Endothelial cell of umbilical vein (primary cell): ENCODE measurements around the gene PSD2. TPM values are rescaled to one million over a fixed set of nuclear protein-coding genes. Genes with fewer than 3 reads are reported as not detected.

ENCODE experiments used
- BruUV-seq: library from RNA; stranded (reverse); fragments of 400-500 nt; replicated peaks from 2 replicates; lab custom pipeline; 2021; lab: Mats Ljungman, UMichigan
- CTCF ChIA-PET: fragments of 300-600, 350-600 bp; sonication (Branson Sonifier 250); formaldehyde crosslinking; loops from one replicate; lab custom pipeline; 2021; ENCODE audit warnings: antibody characterized with exemption, inconsistent platforms; lab: Charles Lee
- POLR2A ChIA-PET: fragments of 300-600, 350-600 bp; sonication (Branson Sonifier 250); formaldehyde crosslinking; loops from one replicate; lab custom pipeline; 2021; ENCODE audit warnings: antibody characterized with exemption, inconsistent platforms; lab: Charles Lee
- DNase-seq: peaks from one replicate; pipeline ENCODE4 v3.0.0-alpha.2; 2011; ENCODE audit warnings: low read depth, low spot score
- FAIRE-seq: peaks from 2 replicates; lab custom pipeline; 2011; peaks lifted over from hg19 to GRCh38; lab: Jason Lieb, UNC
- H2AFZ ChIP-seq: 2 replicates; pipeline ENCODE4 v1.6.0; 2012; ENCODE audit warnings: low read depth, low read length, control low read depth, inconsistent platforms
- H3K27ac ChIP-seq: 2 replicates; pipeline ENCODE4 v1.5.1; 2011; ENCODE audit warnings: low read depth, mild to moderate bottlenecking, control low read depth, low read length, moderate library complexity; ENCODE audit not compliant: insufficient read depth
- H3K27me3 ChIP-seq, 2 experiments: 2 replicates each; pipeline versions ENCODE4 v1.6.0 to v1.6.1; 2011; ENCODE audit warnings: low read length in 2 of 2, mixed read lengths in 1 of 2; ENCODE audit not compliant: control insufficient read depth in 2 of 2, insufficient read depth in 2 of 2
- H3K36me3 ChIP-seq, 2 experiments: 2 replicates in 1 of 2; 3 replicates in 1 of 2; pipeline ENCODE4 v1.5.1; 2011; ENCODE audit warnings: low read length in 2 of 2, mild to moderate bottlenecking in 1 of 2, moderate library complexity in 1 of 2; ENCODE audit not compliant: control insufficient read depth in 2 of 2, insufficient read depth in 2 of 2; ENCODE audit errors: extremely low read depth in 1 of 2
- H3K4me1 ChIP-seq: 3 replicates; pipeline ENCODE4 v1.5.1; 2011; ENCODE audit warnings: mild to moderate bottlenecking, low read length; ENCODE audit not compliant: control insufficient read depth, insufficient read depth; ENCODE audit errors: extremely low read depth
- H3K4me2 ChIP-seq: 2 replicates; pipeline ENCODE4 v1.6.1; 2011; ENCODE audit warnings: low read length, control low read depth, mixed read lengths; ENCODE audit not compliant: insufficient read depth
- H3K4me3 ChIP-seq, 3 experiments: fragments of 200-600 bp in 1 of 3; sonication (generic), shearing (Covaris generic) in 1 of 3; replicated peaks in 1 of 3; 2 replicates each; pipeline ENCODE4 v1.5.1; 2011 to 2016; ENCODE audit warnings: control low read depth in 3 of 3, low read length in 3 of 3, mild to moderate bottlenecking in 2 of 3, inconsistent platforms in 1 of 3, low read depth in 1 of 3, moderate library complexity in 1 of 3; ENCODE audit not compliant: insufficient read depth in 1 of 3
- H3K79me2 ChIP-seq: 2 replicates; pipeline ENCODE4 v1.6.0; 2012; ENCODE audit warnings: low read length, inconsistent platforms; ENCODE audit not compliant: control insufficient read depth, insufficient read depth
- H3K9ac ChIP-seq: replicated peaks from 2 replicates; pipeline ENCODE3; 2011; ENCODE audit warnings: low read length, control low read depth; ENCODE audit not compliant: insufficient read depth; ENCODE audit errors: extremely low read depth
- H3K9me1 ChIP-seq: replicated peaks from 3 replicates; pipeline ENCODE4 v1.6.0; 2011; ENCODE audit warnings: mild to moderate bottlenecking, low read length; ENCODE audit not compliant: control insufficient read depth, insufficient read depth; ENCODE audit errors: extremely low read depth
- H3K9me3 ChIP-seq: replicated peaks from 2 replicates; pipeline ENCODE4 v1.5.1; 2012; ENCODE audit warnings: low read length, inconsistent platforms; ENCODE audit not compliant: control insufficient read depth, insufficient read depth
- H4K20me1 ChIP-seq: replicated peaks from 2 replicates; pipeline ENCODE3; 2011; ENCODE audit warnings: mild to moderate bottlenecking, low read length; ENCODE audit not compliant: control insufficient read depth, insufficient read depth; ENCODE audit errors: extremely low read depth
- EZH2 ChIP-seq: IDR thresholded peaks from 2 replicates; pipeline ENCODE4 v1.6.1; 2012; ENCODE audit warnings: borderline replicate concordance, low read depth, mild to moderate bottlenecking, moderate library complexity, low read length, inconsistent platforms; ENCODE audit not compliant: severe bottlenecking
- FOS ChIP-seq: IDR thresholded peaks from 2 replicates; pipeline ENCODE4 v1.6.1; 2011; ENCODE audit warnings: mild to moderate bottlenecking, low read length, moderate library complexity, borderline replicate concordance; ENCODE audit not compliant: insufficient read depth
- GATA2 ChIP-seq: IDR thresholded peaks from 2 replicates; pipeline ENCODE4 v1.7.0; 2011; ENCODE audit warnings: low read depth, mild to moderate bottlenecking, moderate library complexity, mixed read lengths, low read length; ENCODE audit not compliant: insufficient read length, insufficient read depth
- JUN ChIP-seq: IDR thresholded peaks from 2 replicates; pipeline ENCODE4 v1.6.1; 2011; ENCODE audit warnings: borderline replicate concordance, low read depth; ENCODE audit not compliant: insufficient read length, insufficient read depth
- MAX ChIP-seq: IDR thresholded peaks from 2 replicates; pipeline ENCODE4 v1.6.1; 2011; ENCODE audit not compliant: insufficient read depth, insufficient read length
- MYC ChIP-seq: IDR thresholded peaks from one replicate; pipeline ENCODE4 v1.6.1; 2011; ENCODE audit warnings: mild to moderate bottlenecking, low read depth, low read length
- POLR2A ChIP-seq: IDR thresholded peaks from 2 replicates; pipeline ENCODE4 v1.6.1; 2012; ENCODE audit warnings: low read depth, mild to moderate bottlenecking, control low read depth, low read length
- POLR2AphosphoS5 ChIP-seq: IDR thresholded peaks from 2 replicates; pipeline ENCODE4 v1.6.1; 2012; ENCODE audit warnings: low read depth, mild to moderate bottlenecking, control low read depth, low read length, moderate library complexity; ENCODE audit not compliant: insufficient read depth
- dilution Hi-C: fragments of 300-500 bp; cut with MboI; formaldehyde crosslinking; loops from one replicate; pipeline ENCODE4 v1.15.0; 2019; ENCODE audit warnings: low sequenced_read_pairs; ENCODE audit not compliant: extremely low pct_ligation_motif_present
- intact Hi-C: fragments of 100-400 bp; cut with micrococcal nuclease; formaldehyde crosslinking; loops from one replicate; pipeline ENCODE4 v1.10.0; 2022
- polyA plus RNA-seq, 4 experiments: library from polyadenylated mRNA; depleted of rRNA in 3 of 4; stranded (reverse) in 3 of 4; unstranded in 1 of 4; fragments of >200 nt; gene quantifications; 2 replicates each; pipeline versions ENCODE4 v1.2.1 to v1.2.3, GENCODE V29; 2011 to 2012; ENCODE audit warnings: missing spikeins in 1 of 4
- total RNA-seq: library from RNA; stranded (reverse); gene quantifications from 2 replicates; pipeline ENCODE4 v1.2.3, GENCODE V29; 2021
- TF ChIP-seq, protein P1 (sequence below), 2 donors: IDR thresholded peaks; 1 replicate in 1 of 2; 2 replicates in 1 of 2; pipeline ENCODE4 v1.5.1; 2011; ENCODE audit warnings: low read length in 2 of 2, mild to moderate bottlenecking in 2 of 2, moderate library complexity in 2 of 2, control low read depth in 1 of 2, inconsistent platforms in 1 of 2, low read depth in 1 of 2; ENCODE audit not compliant: insufficient read depth in 1 of 2; ENCODE audit errors: extremely low read depth in 1 of 2

Gene PSD2
- total and polyA plus RNA-seq, 2 donors (not counting 3 experiments of a cell fraction or from before 2014, with no cell fraction given), result not detected

GRCh38 chr5:139797856-139798510 lies 2.4 kb downstream of the PSD2 start:
- no peaks in the 10 kb centered on the region for H3K79me2 ChIP-seq
- no peak overlapping the region for H2AFZ ChIP-seq
- H3K27me3 ChIP-seq, result peaks cover 48 to 50% of the 10 kb centered on the region in 2 experiments
- no peaks in the 10 kb centered on the region for H3K9me3 ChIP-seq
- intact Hi-C loops (no loop called here), dilution Hi-C loops (no loop called here)
- H3K27ac ChIP-seq, result no peak overlapping the region
- FAIRE-seq (no peak), DNase-seq (no peak)
- H3K9me1 ChIP-seq, result no peaks in the 10 kb centered on the region
- no peaks in the 10 kb centered on the region for H4K20me1 ChIP-seq
- H3K9ac ChIP-seq, result no peak overlapping the region
- no TSS peak for BruUV-seq
- H3K4me3 ChIP-seq, result no peak overlapping the region
- CTCF ChIA-PET, result interaction anchor here (0.7 to 3.8 kb wide), 5 partner anchors 10 to 348 kb away, joined by 3 to 34 read pairs (median 3); no protein-coding TSS in a partner anchor
- TF ChIP-seq POLR2A, result no peak
- TF ChIP-seq, protein P1, sequence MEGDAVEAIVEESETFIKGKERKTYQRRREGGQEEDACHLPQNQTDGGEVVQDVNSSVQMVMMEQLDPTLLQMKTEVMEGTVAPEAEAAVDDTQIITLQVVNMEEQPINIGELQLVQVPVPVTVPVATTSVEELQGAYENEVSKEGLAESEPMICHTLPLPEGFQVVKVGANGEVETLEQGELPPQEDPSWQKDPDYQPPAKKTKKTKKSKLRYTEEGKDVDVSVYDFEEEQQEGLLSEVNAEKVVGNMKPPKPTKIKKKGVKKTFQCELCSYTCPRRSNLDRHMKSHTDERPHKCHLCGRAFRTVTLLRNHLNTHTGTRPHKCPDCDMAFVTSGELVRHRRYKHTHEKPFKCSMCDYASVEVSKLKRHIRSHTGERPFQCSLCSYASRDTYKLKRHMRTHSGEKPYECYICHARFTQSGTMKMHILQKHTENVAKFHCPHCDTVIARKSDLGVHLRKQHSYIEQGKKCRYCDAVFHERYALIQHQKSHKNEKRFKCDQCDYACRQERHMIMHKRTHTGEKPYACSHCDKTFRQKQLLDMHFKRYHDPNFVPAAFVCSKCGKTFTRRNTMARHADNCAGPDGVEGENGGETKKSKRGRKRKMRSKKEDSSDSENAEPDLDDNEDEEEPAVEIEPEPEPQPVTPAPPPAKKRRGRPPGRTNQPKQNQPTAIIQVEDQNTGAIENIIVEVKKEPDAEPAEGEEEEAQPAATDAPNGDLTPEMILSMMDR (IDR thresholded peaks at IDR 0.05; ENCODE audit: extremely low read depth in 1 of 2, insufficient read depth in 1 of 2, low read depth in 1 of 2, low read length in 2 of 2), result no peak
- no peak for TF ChIP-seq JUN
- TF ChIP-seq MAX, result no peak
- no peak for TF ChIP-seq MYC
- no peak for TF ChIP-seq EZH2
- TF ChIP-seq POLR2AphosphoS5, result no peak
- TF ChIP-seq FOS, result no peak
- TF ChIP-seq GATA2, result no peak
- no peaks in the 10 kb centered on the region for H3K4me1 ChIP-seq
- POLR2A ChIA-PET, result interaction anchor here (0.5 kb wide), 1 partner anchor 50 kb away, joined by 4 read pairs; no protein-coding TSS in a partner anchor
- H3K36me3 ChIP-seq, result no peaks in the 10 kb centered on the region
- H3K4me2 ChIP-seq, result no peak overlapping the region
